ENCODE measurements around the gene TMEM266.
A peak's percentile ranks its signal among the peaks of the same experiment; 100 is the strongest.

DNA sequence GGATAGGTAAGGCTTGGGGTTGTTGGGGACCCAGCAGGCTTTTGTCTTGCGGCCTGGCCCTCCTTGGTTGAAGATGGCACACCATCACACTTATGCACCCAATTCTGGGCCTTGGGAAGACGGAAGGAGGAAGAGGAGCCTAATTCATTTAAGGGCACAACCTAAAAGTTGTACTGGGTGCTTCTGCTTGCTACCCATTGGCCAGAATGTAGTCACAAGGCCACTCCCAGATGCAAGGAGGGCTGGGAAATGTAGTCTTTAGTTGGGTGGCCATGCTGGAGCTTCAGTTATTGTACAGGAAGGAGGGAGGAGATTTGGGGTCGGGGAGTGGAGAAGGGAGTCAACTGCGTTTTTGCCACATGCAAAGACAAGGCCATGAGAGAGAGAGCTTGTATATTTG lies 109.2 kb downstream of the TMEM266 start:
- TF ChIP-seq, protein P1, sequence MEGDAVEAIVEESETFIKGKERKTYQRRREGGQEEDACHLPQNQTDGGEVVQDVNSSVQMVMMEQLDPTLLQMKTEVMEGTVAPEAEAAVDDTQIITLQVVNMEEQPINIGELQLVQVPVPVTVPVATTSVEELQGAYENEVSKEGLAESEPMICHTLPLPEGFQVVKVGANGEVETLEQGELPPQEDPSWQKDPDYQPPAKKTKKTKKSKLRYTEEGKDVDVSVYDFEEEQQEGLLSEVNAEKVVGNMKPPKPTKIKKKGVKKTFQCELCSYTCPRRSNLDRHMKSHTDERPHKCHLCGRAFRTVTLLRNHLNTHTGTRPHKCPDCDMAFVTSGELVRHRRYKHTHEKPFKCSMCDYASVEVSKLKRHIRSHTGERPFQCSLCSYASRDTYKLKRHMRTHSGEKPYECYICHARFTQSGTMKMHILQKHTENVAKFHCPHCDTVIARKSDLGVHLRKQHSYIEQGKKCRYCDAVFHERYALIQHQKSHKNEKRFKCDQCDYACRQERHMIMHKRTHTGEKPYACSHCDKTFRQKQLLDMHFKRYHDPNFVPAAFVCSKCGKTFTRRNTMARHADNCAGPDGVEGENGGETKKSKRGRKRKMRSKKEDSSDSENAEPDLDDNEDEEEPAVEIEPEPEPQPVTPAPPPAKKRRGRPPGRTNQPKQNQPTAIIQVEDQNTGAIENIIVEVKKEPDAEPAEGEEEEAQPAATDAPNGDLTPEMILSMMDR (IDR thresholded peaks at IDR 0.05; ENCODE audit: low read depth, low read length) = no peak
- TF ChIP-seq POLR2A (IDR thresholded peaks at IDR 0.05; ENCODE audit: extremely low read depth, insufficient read length) (no peak), MYC (IDR thresholded peaks at IDR 0.05; ENCODE audit: low read depth, low read length) (no peak)
- TF ChIP-seq, protein P2, sequence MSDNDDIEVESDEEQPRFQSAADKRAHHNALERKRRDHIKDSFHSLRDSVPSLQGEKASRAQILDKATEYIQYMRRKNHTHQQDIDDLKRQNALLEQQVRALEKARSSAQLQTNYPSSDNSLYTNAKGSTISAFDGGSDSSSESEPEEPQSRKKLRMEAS (IDR thresholded peaks at IDR 0.05; ENCODE audit: low read depth, low read length) = 0 out of 2 replicates have a peak, but pooled peaks have one; percentile 40
